SU-DHL-6 (cell line): Measurements from ENCODE around the gene BTAF1.

ENCODE experiments used
- CTCF ChIP-seq: fragments of 200-600 bp; sonication (generic); IDR thresholded peaks from one replicate; pipeline ENCODE4 v1.5.1; 2017; ENCODE audit warnings: antibody characterized with exemption, mild to moderate bottlenecking, low read length, moderate library complexity; ENCODE audit not compliant: insufficient read depth, poor library complexity, severe bottlenecking
- EZH2phosphoT487 ChIP-seq: fragments of 200-600 bp; sonication (generic), shearing (Covaris generic); conservative IDR thresholded peaks from 2 replicates; pipeline ENCODE4 v1.6.1; 2018; ENCODE audit warnings: mild to moderate bottlenecking, antibody characterized with exemption, low read length, moderate library complexity, mixed read lengths

GRCh38 chr10:91924212-91925021 lies 847 bp downstream of the BTAF1 start:
- TF ChIP-seq CTCF = no peak
- TF ChIP-seq EZH2phosphoT487 = no peak
